HG03280 (cell line): ENCODE data around the gene EIF5A2.
"Not testable (repeated sequence)": the region's sequence is repeated elsewhere in the genome, so short reads cannot be mapped to it uniquely, and the experiment has no call there.

ENCODE experiments used
- ATAC-seq: cut with Tn5 transposase; IDR thresholded peaks from one replicate; pipeline ENCODE4 v1.9.1; 2021; ENCODE audit warnings: mild to moderate bottlenecking, moderate library complexity; ENCODE audit not compliant: unreplicated experiment

Gene EIF5A2

GRCh38 chr3:170908235-170909116 is at the start of gene EIF5A2:
EIF5A2 (minus strand) TSS chr3:170908637; CDS start chr3:170907806, 831 bp downstream.
- ATAC-seq: peak; percentile 85

GRCh38 chr3:170956647-170957046 is 48.2 kb upstream of the EIF5A2 start:
- ATAC-seq: no peak

GRCh38 chr3:170953736-170954135 is 45.3 kb upstream of the EIF5A2 start:
- no peak for ATAC-seq

DNA sequence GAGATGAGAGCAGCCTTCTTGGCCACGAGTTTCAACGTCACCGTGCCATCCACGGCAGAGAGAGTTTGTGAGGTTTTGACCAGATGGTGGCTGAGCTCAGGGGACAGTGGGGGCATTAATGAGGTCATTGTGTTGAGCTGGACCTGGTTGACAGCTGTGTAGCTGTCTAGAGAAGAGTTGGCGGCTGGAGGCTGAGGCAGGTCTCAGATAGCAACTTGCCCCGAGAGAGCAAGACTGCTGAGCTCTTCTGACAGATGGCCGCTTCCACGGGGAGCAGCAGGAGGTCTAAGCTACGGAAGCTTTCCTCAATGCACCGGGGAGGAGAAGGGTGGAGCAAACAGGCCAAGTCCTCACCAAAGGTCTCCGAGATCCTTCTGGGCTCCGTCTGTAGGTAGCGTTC is 44.8 kb upstream of the EIF5A2 start:
- no peak for ATAC-seq

DNA sequence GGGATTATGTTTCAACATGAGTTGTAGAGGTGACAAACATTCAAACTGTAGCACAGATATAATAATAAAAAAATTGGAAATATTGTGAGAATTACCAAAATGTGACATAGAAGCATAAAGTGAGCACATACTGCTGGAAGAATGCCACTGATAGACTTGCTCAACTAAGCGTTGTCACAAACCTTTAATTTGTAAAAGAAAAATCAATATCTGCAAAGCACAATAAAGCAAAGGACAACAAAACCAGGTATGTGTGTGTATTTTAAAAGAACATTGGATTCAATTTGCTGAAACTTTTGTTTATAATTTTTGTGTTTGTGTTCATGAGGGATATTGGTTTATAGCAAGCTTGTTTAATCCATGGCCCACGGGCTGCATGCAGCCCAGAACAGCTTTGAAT is 40.8 kb upstream of the EIF5A2 start:
- no peak for ATAC-seq

DNA sequence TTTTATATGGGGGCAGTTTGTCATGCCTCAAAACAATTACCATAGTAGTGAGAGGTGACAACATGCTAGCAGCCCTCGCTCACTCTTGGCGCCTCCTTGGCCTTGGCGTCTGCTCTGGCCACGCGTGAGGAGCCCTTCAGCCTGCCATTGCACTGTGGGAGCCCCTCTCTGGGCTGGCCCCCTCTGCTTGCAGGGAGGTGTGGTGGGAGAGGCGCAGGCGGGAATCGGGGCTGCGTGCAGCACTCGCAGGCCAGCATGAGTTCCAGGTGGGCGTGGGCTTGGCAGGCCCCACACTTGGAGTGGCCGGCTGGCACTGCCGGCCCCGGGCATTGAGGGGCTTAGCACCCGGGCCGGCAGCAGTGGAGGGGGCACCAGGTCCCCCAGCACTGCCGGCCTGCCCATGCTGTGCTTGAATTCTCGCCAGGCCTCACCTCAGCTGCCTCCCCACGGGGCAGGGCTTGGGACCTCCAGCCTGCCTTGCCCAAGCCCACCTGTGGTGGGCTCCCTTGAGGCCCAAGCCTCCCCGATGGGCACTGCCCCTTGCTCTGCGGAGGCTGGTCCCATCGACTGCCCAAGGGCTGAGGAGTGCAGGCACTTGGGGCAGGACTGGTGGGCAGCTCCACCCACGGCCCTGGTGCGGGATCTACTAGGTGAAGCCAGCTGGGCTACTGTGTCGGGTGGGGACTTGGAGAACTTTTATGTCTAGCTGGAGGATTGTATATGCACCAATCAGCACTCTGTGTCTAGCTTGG is 38.8 kb upstream of the EIF5A2 start:
- ATAC-seq: no peak

GRCh38 chr3:170942011-170942410 is 33.6 kb upstream of the EIF5A2 start:
- no peak for ATAC-seq

- no peak for ATAC-seq
These were observed 33.1 kb upstream of the EIF5A2 start for GRCh38 chr3:170941551-170941950.

DNA sequence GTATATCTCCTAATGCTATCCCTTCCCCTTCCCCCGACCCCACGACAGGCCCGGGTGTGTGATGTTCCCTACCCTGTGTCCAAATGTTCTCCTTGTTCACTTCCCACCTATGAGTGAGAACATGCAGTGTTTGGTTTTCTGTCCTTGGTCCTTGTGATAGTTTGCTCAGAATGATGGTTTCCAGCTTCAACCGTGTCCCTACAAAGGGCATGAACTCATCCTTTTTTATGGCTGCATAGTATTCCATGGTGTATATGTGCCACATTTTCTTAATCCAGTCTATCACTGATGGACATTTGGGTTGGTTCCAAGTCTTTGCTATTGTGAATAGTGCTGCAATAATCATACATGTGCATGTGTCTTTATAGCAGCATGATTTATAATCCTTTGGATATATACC is 24.6 kb upstream of the EIF5A2 start:
- ATAC-seq: not testable (repeated sequence)

GRCh38 chr3:170923553-170923952 is 15.1 kb upstream of the EIF5A2 start:
- ATAC-seq: not testable (repeated sequence)

DNA sequence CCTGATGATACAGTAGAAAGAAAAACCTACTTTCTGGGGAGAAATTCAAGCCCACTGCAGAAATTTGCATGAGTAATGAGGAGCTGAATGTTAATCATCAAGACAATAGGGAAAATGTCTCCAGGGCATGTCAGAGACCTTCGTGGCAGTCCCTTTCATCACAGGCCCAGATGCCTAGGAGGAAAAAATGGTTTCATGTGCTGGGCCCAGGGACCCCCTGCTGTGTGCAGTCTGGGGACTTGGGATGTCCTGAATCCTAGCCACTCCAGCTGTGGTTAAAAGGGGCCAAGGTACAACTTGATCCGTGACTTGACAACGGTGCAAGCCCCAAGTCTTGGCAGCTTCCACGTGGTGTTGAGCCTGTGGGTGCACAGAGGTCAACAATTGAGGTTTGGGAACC is 10.3 kb upstream of the EIF5A2 start:
- ATAC-seq: no peak

DNA sequence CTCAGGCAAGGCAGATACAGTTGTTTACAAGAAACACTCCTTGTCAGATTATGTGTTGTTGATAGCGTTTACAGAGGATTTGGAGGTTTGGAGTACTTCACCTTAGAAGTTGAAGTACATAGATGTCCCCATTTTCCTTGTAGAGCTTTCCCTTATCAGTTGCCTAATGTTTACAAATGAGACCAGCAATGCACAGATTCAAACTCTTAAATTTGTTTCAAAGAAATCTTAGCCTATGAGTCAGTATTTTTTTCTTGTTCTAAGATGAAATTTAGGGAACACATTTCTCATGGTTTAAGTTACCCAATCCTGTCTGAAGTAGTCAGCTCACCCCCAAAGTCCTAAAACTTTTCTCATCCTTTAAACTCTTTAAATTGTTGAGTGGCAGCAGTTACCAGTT is 6.3 kb upstream of the EIF5A2 start:
- ATAC-seq: no peak

- no peak for ATAC-seq
These were observed 5.8 kb upstream of the EIF5A2 start for GRCh38 chr3:170914212-170914611.

DNA sequence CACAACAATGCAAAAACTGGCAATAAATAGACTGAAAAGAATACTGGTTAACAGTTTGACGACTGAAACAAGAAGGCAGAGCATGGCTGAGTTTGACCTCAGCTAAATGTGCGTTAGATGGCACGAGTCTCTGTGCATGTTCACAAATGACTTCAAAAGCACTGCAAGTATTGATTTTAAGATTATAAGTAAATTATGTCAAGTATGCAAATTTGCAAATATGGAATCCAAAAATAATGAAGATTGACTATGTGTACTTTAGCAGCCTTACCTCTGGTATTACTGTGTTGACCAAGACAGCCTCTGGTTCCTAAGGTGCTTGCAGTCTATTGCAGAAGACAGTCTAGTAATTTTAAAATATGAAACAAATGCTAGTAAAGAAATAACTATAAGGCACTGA is 2.6 kb upstream of the EIF5A2 start:
- ATAC-seq: no peak

DNA sequence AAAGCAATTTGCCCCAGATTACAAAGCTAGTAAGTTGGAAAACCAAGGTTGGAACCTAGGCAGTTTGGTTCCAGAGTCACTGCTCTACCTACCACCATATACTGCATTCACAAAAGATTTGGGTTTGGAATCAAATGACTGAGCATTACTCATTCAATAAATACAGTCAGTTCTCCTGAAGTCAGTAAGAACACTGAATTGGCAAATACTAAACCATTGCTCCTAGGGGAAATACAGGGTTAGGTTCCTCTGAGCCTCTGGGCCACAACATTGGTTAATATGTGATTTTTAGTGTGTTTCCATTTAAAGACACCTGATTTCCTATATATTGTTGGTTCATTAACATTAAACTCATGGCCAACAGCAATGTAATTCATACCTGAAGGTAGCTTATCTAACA is 2.1 kb upstream of the EIF5A2 start:
- ATAC-seq: no peak

- no peak for ATAC-seq
These were observed 879 bp upstream of the EIF5A2 start for GRCh38 chr3:170909129-170909903.

GRCh38 chr3:170907637-170908234 is 701 bp downstream of the EIF5A2 start:
- no peak for ATAC-seq

- ATAC-seq: no peak
These were observed 2.6 kb downstream of the EIF5A2 start for GRCh38 chr3:170905862-170906261.

- no peak for ATAC-seq
These were observed 5.3 kb downstream of the EIF5A2 start for GRCh38 chr3:170903123-170903522.

- no peak for ATAC-seq
These were observed 9.0 kb downstream of the EIF5A2 start for GRCh38 chr3:170899455-170899854.

GRCh38 chr3:170897978-170898377 is 10.5 kb downstream of the EIF5A2 start:
- no peak for ATAC-seq
